Testis (tissue), 3 donors: Measurements from ENCODE around the gene PEAR1. TPM values are rescaled to one million over a fixed set of nuclear protein-coding genes. Genes with fewer than 3 reads are reported as not detected.

Source experiments
- DNase-seq: peaks from one replicate; pipeline ENCODE4 v3.0.0-alpha.2; 2019
- H3K27ac ChIP-seq, 2 donors: fragments of 200-600 bp; sonication (generic); one replicate each; pipeline ENCODE4 v1.5.1; 2019
- H3K27me3 ChIP-seq: fragments of 200-600 bp; sonication (generic); one replicate; pipeline ENCODE4 v1.5.1; 2019
- H3K36me3 ChIP-seq: fragments of 200-600 bp; sonication (generic); one replicate; pipeline ENCODE4 v1.5.1; 2017; ENCODE audit warnings: low read depth; ENCODE audit errors: missing control alignments
- H3K4me1 ChIP-seq: fragments of 200-600 bp; sonication (generic); one replicate; pipeline ENCODE4 v1.5.1; 2019
- H3K4me3 ChIP-seq, 2 donors: fragments of 200-600 bp; sonication (generic); one replicate each; pipeline ENCODE4 v1.5.1; 2017 to 2019
- H3K9me3 ChIP-seq: fragments of 200-600 bp; sonication (generic); one replicate; pipeline ENCODE4 v1.5.1; 2017
- POLR2A ChIP-seq: fragments of 450-650 bp; IDR thresholded peaks from one replicate; pipeline ENCODE4 v1.6.1; 2017; ENCODE audit warnings: antibody characterized with exemption, mild to moderate bottlenecking, moderate library complexity
- WGBS, 2 donors: methylation state at CpG; one replicate each; pipeline ENCODE4 v1.1.5; 2018; 5-methylcytosine and 5-hydroxymethylcytosine counted together
- intact Hi-C: fragments of 100-400 bp; cut with DNase I; formaldehyde crosslinking; loops from one replicate; pipeline ENCODE4 v1.15.1; 2023; ENCODE audit warnings: low total_unique reads
- polyA plus RNA-seq: library from polyadenylated mRNA; stranded (reverse); fragments of 350-450 nt; fragmentation: Illumina TruSeq; extraction: RNeasy Lipid Tissue Mini Kit (QIAGEN cat#74804); gene quantifications from one replicate; pipeline ENCODE4 v1.2.3, GENCODE V29; 2014; ENCODE audit warnings: low read depth, low replicate concordance; ENCODE audit not compliant: insufficient read depth
- total RNA-seq, 2 donors: library from RNA; depleted of rRNA; stranded (reverse); fragments of >200 nt; gene quantifications; one replicate each; pipeline ENCODE4 v1.2.3, GENCODE V29; 2016
- TF ChIP-seq, protein P1 (sequence below), 3 experiments: fragments of 450-650 bp in 2 of 3; fragments of 200-600 bp in 1 of 3; sonication (generic) in 1 of 3; IDR thresholded peaks; one replicate each; pipeline ENCODE4 v1.5.1; 2016 to 2019; ENCODE audit warnings: antibody characterized with exemption in 3 of 3, mild to moderate bottlenecking in 2 of 3, moderate library complexity in 1 of 3

PEAR1 gene
- total and polyA plus RNA-seq, 3 donors from 2014 or later: 10.5 to 13.8 (median 13.8) TPM

DNA sequence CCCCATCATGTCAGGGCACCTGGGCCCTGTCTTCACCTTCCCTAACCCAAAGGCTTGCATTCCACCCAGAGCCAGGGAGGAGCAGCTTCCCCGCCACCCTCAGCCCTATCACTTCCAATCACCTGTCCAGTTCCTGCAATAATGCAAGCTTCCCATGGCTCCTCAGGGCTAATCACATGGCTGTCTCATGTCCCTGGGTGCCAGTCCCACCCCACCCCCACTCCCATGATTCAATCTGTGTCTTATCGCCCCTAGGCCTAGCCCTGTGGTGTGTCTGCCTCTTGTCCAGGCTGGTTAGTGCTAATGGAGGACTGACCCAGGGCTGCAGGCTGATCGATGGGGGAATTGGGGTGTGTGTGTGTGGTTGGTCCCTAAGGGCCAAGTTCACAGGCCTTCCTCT lies 11.0 kb upstream of the PEAR1 start:
- no peak for TF ChIP-seq POLR2A
- TF ChIP-seq, protein P1, sequence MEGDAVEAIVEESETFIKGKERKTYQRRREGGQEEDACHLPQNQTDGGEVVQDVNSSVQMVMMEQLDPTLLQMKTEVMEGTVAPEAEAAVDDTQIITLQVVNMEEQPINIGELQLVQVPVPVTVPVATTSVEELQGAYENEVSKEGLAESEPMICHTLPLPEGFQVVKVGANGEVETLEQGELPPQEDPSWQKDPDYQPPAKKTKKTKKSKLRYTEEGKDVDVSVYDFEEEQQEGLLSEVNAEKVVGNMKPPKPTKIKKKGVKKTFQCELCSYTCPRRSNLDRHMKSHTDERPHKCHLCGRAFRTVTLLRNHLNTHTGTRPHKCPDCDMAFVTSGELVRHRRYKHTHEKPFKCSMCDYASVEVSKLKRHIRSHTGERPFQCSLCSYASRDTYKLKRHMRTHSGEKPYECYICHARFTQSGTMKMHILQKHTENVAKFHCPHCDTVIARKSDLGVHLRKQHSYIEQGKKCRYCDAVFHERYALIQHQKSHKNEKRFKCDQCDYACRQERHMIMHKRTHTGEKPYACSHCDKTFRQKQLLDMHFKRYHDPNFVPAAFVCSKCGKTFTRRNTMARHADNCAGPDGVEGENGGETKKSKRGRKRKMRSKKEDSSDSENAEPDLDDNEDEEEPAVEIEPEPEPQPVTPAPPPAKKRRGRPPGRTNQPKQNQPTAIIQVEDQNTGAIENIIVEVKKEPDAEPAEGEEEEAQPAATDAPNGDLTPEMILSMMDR (IDR thresholded peaks at IDR 0.05): no peak
- intact Hi-C loops: no loop called here
- DNase-seq: no peak
- H3K9me3 ChIP-seq: no peaks in the 10 kb centered on the region
- H3K27me3 ChIP-seq: no peaks in the 10 kb centered on the region
- WGBS, 2 donors: 89 to 94% methylated on average over 3 of the region's 3 CpGs
- no peak overlapping the region for H3K27ac ChIP-seq
- H3K4me1 ChIP-seq: peaks cover 3% of the 10 kb centered on the region
- H3K4me3 ChIP-seq: no peak overlapping the region
- H3K36me3 ChIP-seq: no peaks in the 10 kb centered on the region

DNA sequence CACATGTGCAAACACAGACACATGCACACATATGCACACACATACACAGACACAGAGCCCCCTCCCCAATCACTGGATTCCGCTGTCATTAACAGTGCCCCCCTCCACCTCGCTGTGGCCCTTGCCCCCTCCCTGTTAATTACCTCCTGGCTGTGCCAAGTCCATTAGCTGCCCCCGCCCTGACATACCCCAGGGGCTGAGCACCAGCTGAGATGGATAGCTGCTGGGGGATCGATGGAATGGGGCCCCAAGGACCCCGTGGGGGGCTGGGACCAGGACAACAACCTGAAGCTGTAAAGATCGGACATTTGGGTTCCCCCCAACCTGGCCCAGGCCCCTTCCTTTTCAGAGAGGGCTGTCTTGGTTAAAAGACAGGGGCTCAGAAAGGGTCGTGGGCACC lies 9.6 kb upstream of the PEAR1 start:
- Histone ChIP-seq H3K27me3 (no peaks in the 10 kb centered on the region), H3K9me3 (no peaks in the 10 kb centered on the region), H3K27ac (no peak overlapping the region), H3K4me3 (no peak overlapping the region), H3K4me1 (no peaks in the 10 kb centered on the region), H3K36me3 (no peaks in the 10 kb centered on the region)
- TF ChIP-seq, protein P1 (IDR thresholded peaks at IDR 0.05): no peak
- no peak for TF ChIP-seq POLR2A
- intact Hi-C loops: no loop called here
- WGBS, 2 donors: 77 to 79% methylated on average over 7 of the region's 7 CpGs
- no peak for DNase-seq

DNA sequence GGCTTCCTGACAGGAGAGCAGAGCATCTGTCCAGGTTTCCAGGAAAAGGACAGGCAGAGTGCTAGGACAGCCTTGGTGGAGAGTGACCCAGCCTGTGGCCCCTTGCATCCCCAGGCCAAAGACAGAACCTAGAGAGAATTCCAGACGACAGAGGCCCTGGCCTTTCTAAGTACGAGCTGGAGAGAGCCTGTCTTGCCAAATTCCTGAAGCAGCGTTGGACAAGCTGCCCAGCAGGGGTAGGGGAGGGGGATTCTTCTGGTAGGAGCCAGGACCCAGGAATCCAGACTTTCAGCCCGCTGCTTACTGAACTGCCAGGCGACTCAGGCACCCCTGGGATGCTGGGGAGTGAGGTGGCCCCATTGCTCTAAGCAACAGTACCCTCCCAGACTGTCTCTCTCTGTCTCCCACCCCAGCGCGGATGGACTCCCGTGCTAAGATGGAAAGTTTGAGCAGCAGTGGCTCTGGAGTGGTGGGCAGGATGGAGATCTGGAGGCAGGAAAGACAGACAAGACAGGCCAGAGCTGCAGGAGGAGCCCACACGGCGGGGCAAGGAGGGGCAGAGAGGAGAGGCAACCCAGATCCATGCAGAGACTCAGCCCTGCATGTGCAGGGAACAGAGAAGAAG lies 8.8 kb upstream of the PEAR1 start:
- TF ChIP-seq POLR2A: no peak
- TF ChIP-seq, protein P1 (IDR thresholded peaks at IDR 0.05): no peak
- no peaks in the 10 kb centered on the region for H3K27me3 ChIP-seq
- WGBS, 2 donors: 61 to 66% methylated on average over 5 to 10 of the region's 10 CpGs
- no peaks in the 10 kb centered on the region for H3K36me3 ChIP-seq
- no peak overlapping the region for H3K27ac ChIP-seq
- no peak overlapping the region for H3K4me3 ChIP-seq
- H3K9me3 ChIP-seq: no peaks in the 10 kb centered on the region
- no peaks in the 10 kb centered on the region for H3K4me1 ChIP-seq
- no peak for DNase-seq
- intact Hi-C loops: no loop called here

DNA sequence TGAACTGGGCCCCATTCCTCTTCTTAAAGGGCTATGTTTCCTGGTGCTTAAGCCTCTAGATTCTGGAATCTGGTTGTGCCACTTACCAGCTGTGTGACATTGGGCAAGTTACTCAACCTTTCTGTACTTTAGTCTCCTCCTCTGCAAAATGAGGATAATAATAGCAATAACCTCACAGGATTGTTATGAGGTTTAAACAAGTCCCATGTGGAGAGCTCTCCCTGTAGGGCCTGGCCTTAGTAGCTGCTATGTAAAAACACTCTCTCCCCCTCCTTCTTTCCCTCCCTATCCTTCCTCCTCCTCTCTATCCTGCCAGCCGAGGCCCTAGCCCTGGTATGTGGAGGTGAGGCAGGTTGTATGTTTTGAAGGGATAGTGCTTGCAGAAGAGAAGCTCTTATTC lies 8.2 kb upstream of the PEAR1 start:
- WGBS, 2 donors: 41 to 83% methylated on average over 1 of the region's 1 CpG
- intact Hi-C loops: no loop called here
- Histone ChIP-seq H3K36me3 (no peaks in the 10 kb centered on the region), H3K4me3 (no peak overlapping the region), H3K27ac (no peak overlapping the region), H3K27me3 (no peaks in the 10 kb centered on the region), H3K9me3 (no peaks in the 10 kb centered on the region), H3K4me1 (no peaks in the 10 kb centered on the region)
- TF ChIP-seq POLR2A: no peak
- TF ChIP-seq, protein P1 (IDR thresholded peaks at IDR 0.05): no peak
- DNase-seq: no peak

DNA sequence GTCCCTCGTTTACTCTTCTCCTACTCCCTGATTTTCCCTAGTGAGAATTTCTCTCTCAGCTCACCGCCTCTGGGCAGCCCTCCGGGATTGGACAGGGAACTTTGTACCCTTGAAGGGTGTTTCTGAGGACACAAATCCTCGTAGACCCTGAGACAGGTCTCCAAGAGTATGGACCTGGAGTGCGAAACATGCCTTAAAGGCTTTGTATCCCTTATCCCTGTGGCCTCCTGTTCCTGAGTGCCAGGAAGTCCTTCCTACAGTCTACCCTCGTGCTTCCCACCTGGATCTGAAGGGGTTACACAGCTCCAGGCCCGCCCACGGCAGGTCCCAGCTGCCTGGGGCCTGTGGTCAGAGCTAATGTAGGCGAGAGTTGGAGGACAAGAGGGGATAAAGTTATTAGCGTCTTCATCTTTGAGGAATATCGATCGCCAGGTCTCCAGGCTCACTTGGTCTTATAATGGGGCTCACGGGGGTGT lies 7.6 kb upstream of the PEAR1 start:
- intact Hi-C loops: no loop called here
- H3K27ac ChIP-seq: no peak overlapping the region
- no peaks in the 10 kb centered on the region for H3K9me3 ChIP-seq
- 71 to 73% methylated on average over 13 of the region's 13 CpGs for WGBS, 2 donors
- no peak for DNase-seq
- no peak for TF ChIP-seq POLR2A
- TF ChIP-seq, protein P1 (IDR thresholded peaks at IDR 0.05): no peak
- H3K4me1 ChIP-seq: no peaks in the 10 kb centered on the region
- H3K27me3 ChIP-seq: no peaks in the 10 kb centered on the region
- no peaks in the 10 kb centered on the region for H3K36me3 ChIP-seq
- H3K4me3 ChIP-seq: no peak overlapping the region
